GM21367 (cell line): ENCODE data around the gene LTK.

ENCODE experiments used
- ATAC-seq: cut with Tn5 transposase; IDR thresholded peaks from one replicate; pipeline ENCODE4 v1.9.1; 2021; ENCODE audit not compliant: unreplicated experiment

LTK gene

DNA sequence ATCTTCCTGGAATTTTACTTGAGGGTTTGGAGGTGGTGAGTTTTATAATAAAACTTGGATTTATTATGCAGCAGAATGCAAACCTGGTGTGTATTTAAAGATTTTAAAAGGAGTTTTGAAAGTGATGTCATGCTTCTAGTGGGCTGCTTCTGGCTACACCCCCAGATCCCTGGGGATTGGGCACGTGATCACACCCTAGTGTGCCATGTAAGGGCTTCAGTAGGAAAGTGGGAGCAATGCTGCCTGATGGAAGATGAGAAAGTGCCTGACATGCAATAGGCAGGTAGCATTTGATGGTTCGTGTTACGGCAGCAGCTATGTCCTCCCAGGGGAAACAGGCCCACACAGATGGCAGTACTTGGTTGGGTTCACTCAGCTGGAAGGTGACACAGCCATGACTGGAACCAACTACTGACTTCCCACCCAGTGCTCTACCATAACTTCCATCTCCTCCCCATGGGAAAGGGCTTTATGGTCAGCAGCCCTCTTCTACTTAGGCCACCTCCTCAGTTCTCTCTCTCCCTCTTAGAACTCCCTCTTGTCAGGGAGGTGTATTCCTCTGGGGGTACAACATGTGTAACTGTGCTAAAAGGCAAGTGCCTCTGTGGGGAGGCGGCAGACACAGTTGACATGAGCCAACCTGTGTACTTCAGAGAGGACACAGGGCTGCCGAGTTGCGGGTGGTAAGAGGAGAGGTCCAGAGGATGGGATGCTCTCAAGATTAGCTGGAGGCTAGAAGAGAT is 14.3 kb downstream of the LTK start:
- ATAC-seq, result no peak

DNA sequence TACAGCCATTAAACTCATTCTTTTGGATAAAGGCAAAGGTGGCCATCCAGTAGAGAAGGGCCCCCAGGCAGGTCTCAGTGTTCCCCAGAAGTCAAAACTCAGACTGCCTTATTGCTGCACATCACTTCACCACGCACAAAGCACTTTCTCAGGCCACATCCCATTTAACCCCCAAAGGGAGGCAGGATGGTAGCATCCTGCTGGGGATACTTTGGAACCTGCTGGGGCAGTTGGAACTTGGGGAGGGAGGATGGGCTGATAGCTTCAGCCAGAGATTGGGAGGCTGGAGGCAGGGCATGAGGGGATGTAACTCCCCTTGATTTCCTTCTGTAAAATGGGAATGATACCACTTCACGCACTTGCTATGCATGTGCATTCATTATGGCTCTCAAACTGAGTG is 15.0 kb downstream of the LTK start:
- ATAC-seq, result no peak

DNA sequence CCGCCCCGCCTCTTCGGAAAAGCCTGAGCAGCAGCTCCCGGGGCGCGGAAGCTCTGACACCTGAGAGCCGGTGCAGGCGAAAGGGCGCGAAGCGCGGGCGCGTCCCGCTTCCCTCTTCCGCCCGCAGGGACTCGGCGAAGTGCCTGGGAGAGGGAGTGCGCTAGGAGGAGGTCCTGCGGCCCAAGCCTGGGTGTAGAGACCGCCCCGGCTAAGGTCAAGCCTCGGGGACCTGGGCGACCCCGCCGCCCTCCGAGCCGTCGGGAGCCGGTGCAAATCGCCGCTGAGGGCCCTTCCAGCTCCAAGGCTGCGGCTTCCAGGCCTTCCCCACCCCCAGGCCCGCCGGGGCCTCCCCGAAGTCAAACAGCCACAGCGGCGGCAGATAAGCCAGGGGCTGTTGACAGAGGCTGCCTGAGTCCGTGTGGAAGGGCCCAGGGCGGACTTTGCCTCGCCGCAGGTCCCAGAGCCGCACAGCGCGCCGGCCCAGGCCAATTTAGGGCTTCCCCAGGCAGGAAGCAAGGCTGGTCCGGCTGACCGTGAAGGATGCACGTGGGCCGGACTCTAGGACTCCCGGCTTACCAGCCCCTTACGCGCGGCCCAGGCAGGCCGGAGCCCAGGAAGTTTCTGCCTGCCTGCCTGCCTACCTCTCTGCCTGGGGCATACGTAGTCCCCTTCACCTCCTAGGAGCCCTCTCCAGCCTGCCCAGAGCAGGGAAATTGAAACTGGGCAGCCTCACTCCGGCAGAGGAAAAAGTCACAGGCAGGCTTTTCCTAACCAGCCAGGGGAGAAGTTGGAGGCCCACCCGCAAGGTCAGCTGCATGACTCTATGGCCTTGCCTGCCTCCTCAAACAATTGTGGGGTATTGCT is 17.7 kb downstream of the LTK start:
- ATAC-seq, result no peak

DNA sequence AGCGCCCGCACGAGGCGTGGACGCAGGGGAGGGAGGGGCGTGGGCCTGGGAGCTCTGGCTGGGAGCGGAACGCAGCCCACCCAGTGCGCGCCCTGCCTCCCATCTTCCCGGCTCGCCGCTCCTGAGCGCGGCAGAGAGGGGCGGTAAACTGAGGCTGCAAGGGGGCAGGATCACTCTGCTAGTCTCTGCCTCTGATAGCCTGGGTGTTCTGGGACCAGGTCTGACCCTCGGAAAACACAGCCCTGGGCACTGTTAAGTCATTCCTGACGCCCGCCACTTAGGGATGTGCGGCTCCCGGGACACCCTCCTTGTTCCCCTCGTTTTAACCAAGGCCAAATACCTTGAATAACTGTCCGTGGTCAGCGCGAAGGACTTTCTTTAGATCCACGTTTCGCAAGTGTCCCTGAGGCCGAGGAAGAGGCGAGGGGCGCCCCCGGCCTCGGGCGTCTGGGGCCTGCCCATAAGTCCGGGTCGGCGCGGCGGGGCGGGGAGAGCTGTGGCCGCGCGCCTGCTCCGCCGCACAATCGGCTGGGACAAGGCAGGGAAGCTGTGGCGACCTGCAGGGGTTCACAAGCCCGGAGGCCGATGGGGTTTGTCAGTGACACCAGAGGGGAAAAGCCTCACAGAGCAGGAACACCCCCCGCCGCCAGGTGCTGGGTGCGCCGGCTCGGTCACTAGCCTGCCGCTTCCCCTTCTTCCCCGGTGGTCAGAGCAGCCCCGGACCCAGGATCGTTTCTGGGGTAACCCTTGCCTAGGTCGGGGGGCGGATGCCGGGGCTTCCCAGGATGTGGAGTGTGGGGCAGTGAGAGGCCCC is 18.5 kb downstream of the LTK start:
- no peak for ATAC-seq

DNA sequence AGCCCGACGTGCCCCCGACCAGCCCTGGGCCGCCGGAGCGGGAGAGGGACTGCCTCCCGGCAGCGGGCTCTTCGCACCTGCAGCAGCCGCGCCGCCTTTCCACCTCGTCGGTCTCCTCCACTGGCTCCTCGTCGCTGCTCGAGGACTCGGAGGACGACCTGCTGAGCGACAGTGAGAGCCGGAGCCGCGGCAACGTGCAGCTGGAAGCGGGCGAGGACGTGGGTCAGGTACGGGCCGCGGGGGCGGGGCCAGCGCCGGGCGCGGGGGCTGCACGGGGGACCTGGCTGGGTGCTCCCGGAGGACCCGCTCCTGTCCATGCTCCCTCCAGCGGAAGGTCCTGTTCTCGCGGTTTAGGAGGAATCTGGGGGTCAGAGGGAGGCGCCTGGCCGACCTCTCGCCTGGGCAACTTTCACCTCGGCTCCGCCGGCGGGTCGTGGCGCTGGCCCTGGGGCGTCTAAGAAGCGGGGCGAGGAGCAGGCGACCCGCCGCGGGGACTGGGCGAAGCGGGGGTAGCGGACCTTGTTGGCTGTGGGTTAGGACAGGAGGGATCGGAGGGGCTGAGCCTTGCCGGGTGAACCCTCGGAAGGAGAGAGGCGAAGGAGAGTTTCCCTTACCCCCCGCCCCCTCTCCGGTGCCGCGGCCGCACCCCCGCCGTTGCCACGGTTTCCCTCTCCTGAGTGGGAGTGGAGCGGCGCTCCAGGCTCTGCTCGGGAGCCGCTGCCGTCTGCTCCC is 19.3 kb downstream of the LTK start:
- ATAC-seq, result no peak

DNA sequence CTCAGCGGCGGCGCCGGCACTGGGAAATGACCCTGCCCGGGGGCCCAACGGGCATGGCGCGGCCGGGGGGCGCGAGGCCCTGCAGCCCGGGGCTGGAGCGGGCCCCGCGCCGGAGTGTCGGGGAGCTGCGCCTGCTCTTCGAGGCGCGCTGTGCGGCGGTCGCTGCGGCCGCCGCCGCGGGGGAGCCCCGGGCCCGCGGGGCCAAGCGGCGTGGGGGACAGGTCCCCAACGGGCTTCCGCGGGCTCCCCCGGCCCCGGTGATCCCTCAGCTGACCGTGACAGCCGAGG is 19.8 kb downstream of the LTK start:
- ATAC-seq, result no peak

DNA sequence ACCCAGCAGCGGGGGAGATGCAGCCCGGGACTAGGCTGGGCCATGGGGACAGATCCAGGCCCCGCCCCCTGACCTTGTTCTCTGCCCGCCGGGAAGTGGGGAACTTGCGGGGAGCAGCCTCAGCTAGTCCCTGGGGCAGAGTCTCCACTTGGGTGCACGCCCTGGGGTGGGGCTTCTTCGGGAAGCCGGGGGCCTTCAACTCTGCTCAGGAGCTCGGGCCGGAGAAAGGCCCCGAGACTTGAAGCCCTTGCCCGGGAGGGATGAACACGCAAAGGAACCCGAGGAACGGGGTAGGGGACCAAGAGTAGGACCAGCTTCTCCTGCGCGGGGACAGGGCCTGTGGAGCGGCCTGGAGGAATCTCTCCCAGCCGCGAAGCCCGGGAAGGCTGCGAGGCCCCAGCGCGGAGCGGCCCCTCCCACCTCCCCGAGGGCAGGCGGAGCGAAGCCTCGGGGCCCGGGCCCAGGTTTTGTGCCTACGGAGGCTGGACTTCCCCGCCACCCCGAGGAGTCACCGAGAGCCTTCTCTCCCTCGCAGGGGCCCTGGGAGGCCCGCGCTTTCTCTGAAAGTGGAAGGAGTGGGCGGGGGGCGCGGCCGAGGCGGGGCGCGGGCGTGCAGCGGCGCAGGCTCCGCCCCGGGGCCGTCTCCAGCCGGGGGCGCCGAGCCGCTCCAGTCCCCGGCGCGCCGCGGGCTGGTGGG is 20.3 kb downstream of the LTK start, which contains the start of gene ITPKA:
ITPKA (plus strand) TSS at position 670 of the 697 bp plus-strand sequence. CDS start 54 bp downstream, outside the sequence.
- peak; percentile 59 for ATAC-seq

DNA sequence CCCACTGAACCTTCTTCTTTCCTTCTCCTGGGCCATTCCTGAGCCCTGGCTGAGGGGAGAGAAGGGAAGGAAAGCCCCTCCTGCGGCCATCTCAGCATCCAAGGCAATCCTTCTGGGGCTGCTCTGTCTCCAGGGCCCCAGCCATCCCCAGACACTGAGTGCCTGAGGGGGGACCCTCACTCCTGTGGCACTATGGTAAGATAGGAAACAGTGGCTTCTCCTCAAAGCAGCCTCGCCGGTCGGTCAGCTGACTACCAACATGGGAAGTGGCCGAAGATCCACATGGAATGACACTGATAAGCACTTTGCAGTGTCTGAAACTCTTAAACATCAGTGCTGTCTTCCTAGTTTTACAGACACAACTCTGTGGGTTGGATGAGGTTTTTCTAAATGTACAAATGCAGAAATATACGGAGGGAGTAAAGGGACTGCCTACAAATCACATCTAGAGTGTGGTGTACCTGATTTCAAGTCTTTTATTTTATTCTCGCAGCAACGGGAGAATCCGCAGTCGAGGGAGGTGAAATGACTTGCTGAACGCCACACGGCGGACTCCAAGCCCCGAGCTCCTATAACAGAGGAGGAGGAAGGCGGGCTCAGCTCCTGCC is 20.9 kb downstream of the LTK start:
- no peak for ATAC-seq

DNA sequence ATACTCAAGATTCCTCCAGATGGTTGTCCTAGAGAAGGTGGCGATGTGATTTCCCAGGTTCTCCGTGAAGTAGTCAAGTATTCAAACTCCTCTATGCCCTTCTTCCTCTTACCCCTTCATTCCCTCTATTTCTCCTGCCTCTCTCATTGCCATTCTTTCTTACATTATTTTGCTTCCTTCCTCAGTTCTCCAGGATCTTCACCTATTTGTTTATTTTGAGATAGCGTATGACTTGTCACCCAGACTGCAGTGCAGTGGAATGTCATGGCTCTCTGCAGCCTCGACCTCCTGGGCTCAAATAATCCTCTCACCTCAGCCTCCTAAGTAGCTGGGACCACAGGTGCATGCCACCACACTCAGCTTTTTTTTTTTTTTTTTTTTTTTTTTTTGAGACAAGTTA is 21.7 kb downstream of the LTK start:
- no peak for ATAC-seq

DNA sequence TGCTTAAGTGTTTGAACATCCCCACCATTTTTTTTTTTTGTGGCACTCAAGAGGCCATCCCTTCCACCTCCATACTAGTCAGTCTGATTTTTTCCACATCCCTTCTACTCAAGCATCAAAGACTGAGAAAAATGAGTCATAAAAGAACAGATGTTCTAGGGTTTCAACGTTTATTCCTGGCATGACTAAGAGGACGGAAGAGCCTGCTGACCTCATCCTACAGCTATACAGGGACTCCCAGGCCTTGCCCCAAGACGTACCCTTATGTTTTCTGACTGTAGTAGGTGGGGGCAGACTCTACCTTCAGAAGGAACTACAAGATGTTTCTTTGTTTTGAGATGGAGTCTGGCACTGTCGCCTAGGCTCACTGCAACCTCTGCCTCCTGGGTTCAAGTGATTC is 23.3 kb downstream of the LTK start:
- ATAC-seq, result no peak

DNA sequence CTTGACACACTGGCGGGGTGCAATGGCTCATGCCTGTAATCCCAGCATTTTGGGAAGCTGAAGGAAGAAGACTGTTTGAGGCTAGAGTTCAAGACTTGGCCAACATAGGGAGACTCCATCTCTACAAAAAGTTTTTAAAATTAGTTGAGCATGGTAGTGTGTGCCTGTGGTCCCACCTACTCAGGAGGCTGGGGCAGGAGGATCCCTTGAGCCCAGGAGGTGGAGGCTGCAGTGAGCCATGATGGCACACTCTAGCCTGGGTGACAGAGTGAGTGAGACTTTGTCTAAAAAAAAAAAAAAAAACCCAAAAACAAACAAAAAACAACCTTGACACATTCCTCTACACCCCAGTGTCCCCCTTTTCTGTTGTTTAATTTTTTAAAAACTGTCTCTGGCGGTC is 24.0 kb downstream of the LTK start:
- ATAC-seq, result no peak

DNA sequence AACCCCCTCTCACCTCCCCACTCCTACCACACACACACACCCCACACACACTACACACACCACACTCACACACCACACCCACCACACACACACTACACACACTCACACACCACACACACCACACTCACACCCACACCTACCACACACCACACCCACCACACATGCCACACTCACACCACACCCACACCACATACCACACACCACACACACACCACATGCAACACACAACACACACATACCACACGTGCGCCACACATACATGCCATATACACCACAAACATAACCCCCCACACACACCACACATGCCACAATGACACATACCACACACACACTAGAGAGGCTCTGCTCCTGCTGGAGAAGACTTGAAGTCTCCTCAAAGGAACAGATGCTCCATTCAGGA is 25.8 kb downstream of the LTK start:
- no peak for ATAC-seq

DNA sequence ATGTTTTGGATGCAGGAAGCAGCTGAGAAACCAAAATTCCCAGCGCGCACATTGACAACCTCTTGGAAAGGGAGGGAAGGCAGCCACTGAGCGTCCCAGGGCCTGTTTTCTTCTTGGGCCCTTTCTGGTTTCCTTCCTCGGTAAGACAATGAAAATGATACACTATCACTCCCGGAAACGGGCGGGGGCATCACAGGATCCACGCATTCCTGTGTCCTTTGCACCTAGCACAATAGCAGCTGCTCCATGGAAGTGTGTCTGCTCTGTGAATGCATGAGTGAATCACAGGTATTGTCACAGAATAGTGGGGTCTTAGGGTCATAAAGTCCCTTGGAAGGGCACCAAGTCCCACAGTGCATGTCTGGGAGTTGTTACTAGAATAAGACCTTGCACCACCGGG is 26.2 kb downstream of the LTK start:
- no peak for ATAC-seq

DNA sequence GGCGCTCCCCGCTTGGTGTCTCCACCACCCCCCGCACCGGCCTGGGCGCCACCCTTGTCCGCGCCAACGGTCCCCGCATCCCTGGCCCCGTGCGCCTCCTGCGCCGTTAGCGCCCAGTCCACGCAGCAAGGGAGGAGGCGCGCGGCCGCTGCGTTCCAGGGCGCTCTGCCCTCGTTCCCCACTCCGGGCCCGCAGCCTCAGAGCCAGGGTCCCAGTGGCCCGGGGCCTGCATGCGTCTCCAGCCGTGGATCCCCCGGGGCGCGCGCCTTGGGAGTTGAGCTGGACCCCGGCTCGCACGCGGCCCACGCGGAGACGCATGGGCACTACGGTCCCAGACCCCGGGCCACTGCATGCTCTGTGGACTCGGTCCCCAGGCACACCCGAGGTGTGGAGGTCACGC is 27.3 kb downstream of the LTK start:
- ATAC-seq, result no peak

DNA sequence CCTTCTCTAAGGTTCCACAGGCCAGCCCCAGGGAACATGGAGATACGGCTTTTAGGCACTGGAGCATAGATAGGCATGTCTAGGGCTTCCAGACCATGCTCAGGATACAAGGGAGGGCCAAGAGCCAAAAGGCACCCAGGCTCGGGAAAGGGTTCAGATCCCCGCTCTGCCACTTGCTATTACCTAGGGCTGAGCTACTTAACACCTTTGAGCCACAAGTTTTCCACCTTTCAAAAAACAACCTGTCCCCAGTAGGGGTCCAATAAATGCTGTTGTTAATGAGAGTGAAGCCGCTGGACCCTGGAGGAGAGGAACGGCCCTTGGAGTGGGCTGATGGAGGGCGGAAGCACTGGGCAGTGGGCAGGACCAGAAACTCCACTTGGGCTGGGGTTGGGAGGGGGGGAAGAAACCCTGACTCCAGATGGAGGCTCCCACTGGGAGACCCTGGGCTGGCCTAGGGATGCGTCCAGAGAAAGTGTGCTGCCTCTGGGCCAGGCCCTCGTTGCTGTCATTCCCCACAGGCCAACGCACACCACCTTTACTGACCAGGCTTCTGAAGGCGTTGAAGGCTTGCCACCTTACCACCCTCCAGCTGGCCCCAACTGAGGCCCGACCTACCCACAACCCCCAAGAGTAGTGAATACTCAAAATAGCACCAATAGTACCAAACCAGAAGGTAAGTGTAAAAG is 28.5 kb downstream of the LTK start:
- ATAC-seq, result no peak

DNA sequence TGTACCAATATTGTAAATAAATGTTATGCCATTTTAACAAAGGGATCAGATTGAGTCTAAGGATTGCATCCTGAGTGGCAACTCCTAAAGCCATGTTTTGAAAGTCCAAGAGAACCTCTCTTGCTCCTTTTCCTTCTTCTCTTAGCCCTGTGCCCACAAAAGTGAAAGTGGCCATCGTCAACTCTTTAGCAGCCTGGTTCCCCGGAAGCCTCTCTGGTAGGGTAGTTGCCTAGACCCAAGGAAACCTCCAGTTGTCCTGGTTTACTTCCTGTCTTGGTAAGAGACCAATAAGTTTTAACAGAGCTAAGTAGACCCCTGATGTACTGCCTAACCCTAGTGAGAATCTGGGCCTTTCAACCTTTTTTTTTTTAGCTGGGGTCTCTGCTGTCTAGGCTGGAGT is 30.1 kb downstream of the LTK start:
- ATAC-seq, result no peak

DNA sequence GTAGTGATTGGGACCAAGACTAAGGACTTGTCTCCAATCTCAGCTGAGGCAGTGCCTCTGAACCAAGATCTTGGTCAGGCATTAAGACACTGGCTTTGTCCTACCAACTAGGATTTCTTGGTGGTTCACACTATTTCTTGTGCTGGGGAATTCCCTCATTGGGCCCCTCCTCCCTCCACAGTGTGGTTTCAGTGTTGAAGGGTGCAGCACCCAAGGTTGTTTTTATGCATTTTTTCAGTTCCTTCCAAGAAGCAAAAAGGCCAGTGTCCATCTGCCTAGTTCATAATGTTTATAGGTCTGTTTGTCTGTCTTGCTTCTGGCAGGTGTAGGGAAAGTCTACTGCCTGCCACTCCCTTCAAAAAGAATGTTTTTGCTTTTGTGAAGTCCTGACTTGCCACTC is 30.5 kb downstream of the LTK start:
- ATAC-seq, result peak; percentile 60

DNA sequence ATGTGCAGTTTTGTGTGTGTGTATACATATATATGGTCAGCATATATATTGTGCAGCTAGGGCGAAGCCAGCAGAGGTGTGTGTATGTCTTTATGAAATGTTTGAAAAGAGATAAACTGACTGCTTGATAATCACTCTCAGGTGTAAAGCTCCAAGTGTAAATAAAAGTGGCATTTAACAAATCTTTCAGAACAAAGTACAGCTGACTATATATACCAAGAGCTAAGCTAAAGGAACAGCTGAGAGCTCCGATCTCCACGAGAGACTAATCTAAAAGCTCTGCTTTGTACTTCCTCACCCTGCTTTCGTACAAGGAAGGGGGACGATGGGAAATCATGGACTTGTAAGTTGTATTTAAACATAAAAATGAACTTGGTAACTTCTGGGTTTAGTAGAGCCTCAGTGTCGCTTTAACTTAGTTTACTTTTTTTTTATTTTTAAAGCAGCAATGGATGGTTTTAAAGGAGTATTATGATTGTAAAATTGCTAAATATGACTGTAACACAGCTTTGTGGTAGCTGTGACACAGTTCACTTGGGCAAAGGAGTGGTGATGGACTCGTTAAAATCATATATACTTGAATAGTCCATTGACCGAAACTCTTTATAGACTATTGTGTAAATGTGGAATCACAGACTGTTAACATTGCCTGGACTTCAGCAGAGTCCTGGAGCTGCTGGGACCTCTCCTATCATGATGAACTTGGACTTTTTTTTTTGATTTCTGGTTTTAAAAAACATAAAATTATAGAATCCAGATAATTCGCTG is 31.3 kb downstream of the LTK start:
- no peak for ATAC-seq
